GM23338 (cell line): ENCODE results near the gene AKR1B1. TPM values are rescaled to one million over a fixed set of nuclear protein-coding genes. Genes with fewer than 3 reads are reported as not detected.

Experiments used
- ATAC-seq: fragments of 200-7000 bp; cut with Tn5 transposase; 3 replicates; pipeline ENCODE4 v1.9.1; 2020
- DNase-seq: peaks from one replicate; pipeline ENCODE4 v3.0.0-alpha.2; 2015; ENCODE audit warnings: low spot score
- H2AFZ ChIP-seq: fragments of 200-600 bp; sonication (generic); 2 replicates; pipeline ENCODE4 v1.8.0; 2016; ENCODE audit warnings: antibody characterized with exemption, mild to moderate bottlenecking, moderate library complexity
- H3F3A ChIP-seq: fragments of 200-600 bp; sonication (generic); replicated peaks from 2 replicates; pipeline ENCODE4 v1.8.0; 2017; ENCODE audit warnings: antibody characterized with exemption, mixed run types, low read depth
- H3K27ac ChIP-seq: fragments of 200-600 bp; sonication (generic); 2 replicates; pipeline ENCODE4 v1.6.1; 2016; ENCODE audit warnings: low read depth
- H3K27me3 ChIP-seq: fragments of 200-600 bp; sonication (generic); 2 replicates; pipeline ENCODE4 v1.8.0; 2016; ENCODE audit warnings: mild to moderate bottlenecking, mixed run types, moderate library complexity; ENCODE audit not compliant: insufficient read depth
- H3K36me3 ChIP-seq: fragments of 200-600 bp; sonication (generic); 2 replicates; pipeline ENCODE4 v1.8.0; 2016; ENCODE audit warnings: mild to moderate bottlenecking; ENCODE audit not compliant: insufficient read depth
- H3K4me1 ChIP-seq: fragments of 200-600 bp; sonication (generic); 2 replicates; pipeline ENCODE4 v1.8.0; 2016; ENCODE audit warnings: mild to moderate bottlenecking, moderate library complexity; ENCODE audit not compliant: insufficient read depth
- H3K4me2 ChIP-seq: fragments of 200-600 bp; sonication (generic); 2 replicates; pipeline ENCODE4 v1.7.1; 2017; ENCODE audit warnings: mixed run types
- H3K4me3 ChIP-seq: fragments of 200-600 bp; sonication (generic); 2 replicates; pipeline ENCODE4 v1.6.1; 2016; ENCODE audit warnings: mixed run types
- H3K79me2 ChIP-seq: fragments of 200-600 bp; sonication (generic); replicated peaks from 2 replicates; pipeline ENCODE4 v1.8.0; 2017; ENCODE audit warnings: mild to moderate bottlenecking; ENCODE audit not compliant: insufficient read depth
- H3K9me2 ChIP-seq: fragments of 200-600 bp; sonication (generic); 2 replicates; pipeline ENCODE4 v1.8.0; 2017; ENCODE audit not compliant: insufficient read depth
- H4K20me1 ChIP-seq: fragments of 200-600 bp; sonication (generic); replicated peaks from 2 replicates; pipeline ENCODE4 v1.8.0; 2017; ENCODE audit warnings: mild to moderate bottlenecking; ENCODE audit not compliant: insufficient read depth
- H3K27ac Mint-ChIP-seq: 2 replicates; pipeline ENCODE4 v1.8.0; 2020; ENCODE audit warnings: inconsistent platforms, mild to moderate bottlenecking, moderate library complexity, mixed read lengths
- H3K27me3 Mint-ChIP-seq: 3 replicates; pipeline ENCODE4 v1.8.0; 2022; ENCODE audit warnings: low read depth, mild to moderate bottlenecking, moderate library complexity, mixed read lengths, inconsistent platforms; ENCODE audit not compliant: insufficient read depth, poor library complexity
- H3K36me3 Mint-ChIP-seq: 3 replicates; pipeline ENCODE4 v1.8.0; 2021; ENCODE audit warnings: low read depth, mild to moderate bottlenecking, inconsistent platforms, moderate library complexity, mixed read lengths
- H3K4me1 Mint-ChIP-seq: 3 replicates; pipeline ENCODE4 v1.8.0; 2020; ENCODE audit warnings: mild to moderate bottlenecking, inconsistent platforms, mixed read lengths
- H3K4me3 Mint-ChIP-seq: 3 replicates; pipeline ENCODE4 v1.8.0; 2021; ENCODE audit warnings: moderate library complexity, mild to moderate bottlenecking, inconsistent platforms, mixed read lengths
- H3K9me3 Mint-ChIP-seq: 3 replicates; pipeline ENCODE4 v1.8.0; 2020; ENCODE audit warnings: moderate library complexity, mild to moderate bottlenecking, inconsistent platforms, mixed read lengths
- EZH2 ChIP-seq: fragments of 200-600 bp; sonication (generic); IDR thresholded peaks from one replicate; pipeline ENCODE4 v1.8.0; 2017; ENCODE audit warnings: antibody characterized with exemption, mild to moderate bottlenecking, low read depth; ENCODE audit not compliant: unreplicated experiment
- EZH2phosphoT487 ChIP-seq: fragments of 200-600 bp; sonication (generic); IDR thresholded peaks from one replicate; pipeline ENCODE4 v1.8.1; 2018; ENCODE audit warnings: antibody characterized with exemption; ENCODE audit not compliant: unreplicated experiment
- JUNB ChIP-seq: IDR thresholded peaks from one replicate; pipeline ENCODE4 v1.6.1; 2016; ENCODE audit warnings: antibody characterized with exemption; ENCODE audit not compliant: unreplicated experiment
- NANOG ChIP-seq: IDR thresholded peaks from 2 replicates; pipeline ENCODE4 v1.6.1; 2016; ENCODE audit warnings: antibody characterized with exemption, borderline replicate concordance
- REST ChIP-seq: IDR thresholded peaks from one replicate; pipeline ENCODE4 v1.6.1; 2018; ENCODE audit warnings: antibody characterized with exemption; ENCODE audit not compliant: unreplicated experiment
- STAT1 ChIP-seq: IDR thresholded peaks from one replicate; pipeline ENCODE4 v1.6.1; 2016; ENCODE audit warnings: antibody characterized with exemption; ENCODE audit not compliant: unreplicated experiment
- ZNF114 ChIP-seq: fragments of 250-450 bp; sonication (Bioruptor Pico); IDR thresholded peaks from 2 replicates; pipeline ENCODE4 v1.5.0; 2020; ENCODE audit warnings: mild to moderate bottlenecking, moderate library complexity
- ZNF331 ChIP-seq: fragments of 250-450 bp; sonication (Bioruptor Pico); IDR thresholded peaks from 2 replicates; pipeline ENCODE4 v1.5.0; 2020; ENCODE audit warnings: low read depth, mild to moderate bottlenecking, moderate library complexity
- ZNF462 ChIP-seq: fragments of 250-450 bp; sonication (Bioruptor Pico); IDR thresholded peaks from 2 replicates; pipeline ENCODE4 v1.5.0; 2020; ENCODE audit warnings: mild to moderate bottlenecking, moderate library complexity
- polyA plus RNA-seq: library from polyadenylated mRNA; unstranded; fragments of >200 nt; fragmentation: Nextera tagmentation; extraction: Ambion mirVana; gene quantifications from 2 replicates; pipeline ENCODE4 v1.2.1, GENCODE V29; 2016
- total RNA-seq: library from RNA; depleted of rRNA; stranded (reverse); fragments of >200 nt; shearing (Covaris generic); gene quantifications from 2 replicates; pipeline ENCODE4 v1.2.3, GENCODE V29; 2014

The AKR1B1 gene
- total and polyA plus RNA-seq, 2 experiments from 2014 or later = 132 to 154 TPM

GRCh38 chr7:134476044-134476443, 17.1 kb upstream of the AKR1B1 start:
- Histone ChIP-seq H3K9me2 (no peaks in the 10 kb centered on the region), H3K27me3 (no peaks in the 10 kb centered on the region), H3K4me2 (no peak overlapping the region), H4K20me1 (no peaks in the 10 kb centered on the region), H3K27ac (no peak overlapping the region), H3K4me1 (no peaks in the 10 kb centered on the region), H3K79me2 (no peaks in the 10 kb centered on the region), H3F3A (no peaks in the 10 kb centered on the region), H2AFZ (no peak overlapping the region), H3K4me3 (no peak overlapping the region), H3K36me3 (no peaks in the 10 kb centered on the region)
- no peak for TF ChIP-seq ZNF462 (CRISPR knock-in tag)
- TF ChIP-seq STAT1 = no peak
- no peak for TF ChIP-seq ZNF114 (CRISPR knock-in tag)
- TF ChIP-seq JUNB = no peak
- no peak for TF ChIP-seq EZH2
- TF ChIP-seq NANOG = no peak
- TF ChIP-seq EZH2phosphoT487 = no peak
- TF ChIP-seq ZNF331 (CRISPR knock-in tag) = no peak
- no peak for TF ChIP-seq REST
- Mint-ChIP-seq H3K9me3 (no peaks in the 10 kb centered on the region), H3K4me3 (no peak overlapping the region), H3K36me3 (no peaks in the 10 kb centered on the region), H3K27me3 (no peaks in the 10 kb centered on the region), H3K4me1 (peaks cover 14% of the 10 kb centered on the region; the same call in 2 of the 3 replicates), H3K27ac (no peak overlapping the region)
- no peak for DNase-seq
- ATAC-seq = no peak
